ENCODE measurements around the gene BTBD16.

Gene BTBD16

DNA sequence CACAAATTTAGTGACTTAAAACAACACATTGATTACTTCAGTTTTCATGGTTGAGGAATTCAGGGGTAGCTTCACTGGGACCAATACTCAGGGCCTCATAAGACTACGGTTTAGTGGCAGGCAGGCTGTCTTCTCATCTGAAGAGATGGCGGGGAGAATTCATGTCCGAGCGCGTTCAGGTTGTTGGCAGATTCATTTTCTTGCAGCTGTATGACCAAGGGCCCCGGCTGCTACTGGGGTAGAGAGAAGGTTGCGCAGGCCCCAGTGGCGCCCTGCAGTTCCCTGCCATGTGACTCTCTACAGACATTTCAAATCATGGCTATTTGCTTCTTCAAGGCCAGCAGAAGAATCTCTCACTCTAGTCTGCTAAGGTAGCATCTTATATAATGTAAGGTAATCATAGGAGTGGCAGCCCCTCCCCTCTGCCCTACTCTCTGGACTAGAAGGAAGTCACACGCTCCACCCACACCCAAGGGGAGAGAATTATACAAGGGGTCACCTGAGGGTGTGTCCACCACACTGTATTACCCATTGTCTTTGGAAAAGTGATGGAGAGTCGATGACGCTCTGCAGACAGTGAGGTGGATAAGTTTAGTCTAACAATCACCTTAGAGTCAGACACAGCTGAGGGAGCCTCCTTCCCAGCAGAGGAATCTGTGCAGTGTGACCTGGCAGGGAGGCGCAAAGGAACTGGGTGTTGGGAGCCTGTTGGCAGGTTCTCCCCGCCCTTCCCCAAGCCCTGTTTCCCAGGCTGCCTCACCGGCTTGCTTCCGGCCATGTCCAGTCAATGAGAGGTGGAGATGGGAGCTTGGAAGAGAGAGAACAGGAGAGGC lies 67.7 kb downstream of the BTBD16 start:
- ChIA-PET CTCF (no interaction called here), POLR2A (no interaction called here)
- no peak for TF ChIP-seq ZNF384 (IDR thresholded peaks at IDR 0.05)
- no peak for TF ChIP-seq BHLHE40 (IDR thresholded peaks at IDR 0.05; ENCODE audit: borderline replicate concordance)
- TF ChIP-seq L3MBTL2 (conservative IDR thresholded peaks at IDR 0.05) = no peak
- no peak for TF ChIP-seq SP1 (IDR thresholded peaks at IDR 0.05)
- no peak for TF ChIP-seq HDGF (IDR thresholded peaks at IDR 0.05; ENCODE audit: borderline replicate concordance)
- no peak for TF ChIP-seq SUZ12 (IDR thresholded peaks at IDR 0.05)
- TF ChIP-seq ARNT (IDR thresholded peaks at IDR 0.05) = no peak
- TF ChIP-seq FOXA1 (IDR thresholded peaks at IDR 0.05) = no peak
- no peak for TF ChIP-seq LEF1 (IDR thresholded peaks at IDR 0.05; ENCODE audit: borderline replicate concordance)
- TF ChIP-seq, protein P1, sequence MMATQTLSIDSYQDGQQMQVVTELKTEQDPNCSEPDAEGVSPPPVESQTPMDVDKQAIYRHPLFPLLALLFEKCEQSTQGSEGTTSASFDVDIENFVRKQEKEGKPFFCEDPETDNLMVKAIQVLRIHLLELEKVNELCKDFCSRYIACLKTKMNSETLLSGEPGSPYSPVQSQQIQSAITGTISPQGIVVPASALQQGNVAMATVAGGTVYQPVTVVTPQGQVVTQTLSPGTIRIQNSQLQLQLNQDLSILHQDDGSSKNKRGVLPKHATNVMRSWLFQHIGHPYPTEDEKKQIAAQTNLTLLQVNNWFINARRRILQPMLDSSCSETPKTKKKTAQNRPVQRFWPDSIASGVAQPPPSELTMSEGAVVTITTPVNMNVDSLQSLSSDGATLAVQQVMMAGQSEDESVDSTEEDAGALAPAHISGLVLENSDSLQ (IDR thresholded peaks at IDR 0.05) = no peak
- no peak for TF ChIP-seq FOXM1 (IDR thresholded peaks at IDR 0.05; ENCODE audit: borderline replicate concordance)
- TF ChIP-seq ELF4 (IDR thresholded peaks at IDR 0.05) = no peak
- no peak for TF ChIP-seq TARDBP (IDR thresholded peaks at IDR 0.05)
- TF ChIP-seq CTBP1 (IDR thresholded peaks at IDR 0.05; ENCODE audit: borderline replicate concordance) = no peak
- TF ChIP-seq NFRKB (IDR thresholded peaks at IDR 0.05) = no peak
- no peak for TF ChIP-seq FOXK2 (IDR thresholded peaks at IDR 0.05)
- DNase-seq (ENCODE audit: extremely low spot score) = no peak

DNA sequence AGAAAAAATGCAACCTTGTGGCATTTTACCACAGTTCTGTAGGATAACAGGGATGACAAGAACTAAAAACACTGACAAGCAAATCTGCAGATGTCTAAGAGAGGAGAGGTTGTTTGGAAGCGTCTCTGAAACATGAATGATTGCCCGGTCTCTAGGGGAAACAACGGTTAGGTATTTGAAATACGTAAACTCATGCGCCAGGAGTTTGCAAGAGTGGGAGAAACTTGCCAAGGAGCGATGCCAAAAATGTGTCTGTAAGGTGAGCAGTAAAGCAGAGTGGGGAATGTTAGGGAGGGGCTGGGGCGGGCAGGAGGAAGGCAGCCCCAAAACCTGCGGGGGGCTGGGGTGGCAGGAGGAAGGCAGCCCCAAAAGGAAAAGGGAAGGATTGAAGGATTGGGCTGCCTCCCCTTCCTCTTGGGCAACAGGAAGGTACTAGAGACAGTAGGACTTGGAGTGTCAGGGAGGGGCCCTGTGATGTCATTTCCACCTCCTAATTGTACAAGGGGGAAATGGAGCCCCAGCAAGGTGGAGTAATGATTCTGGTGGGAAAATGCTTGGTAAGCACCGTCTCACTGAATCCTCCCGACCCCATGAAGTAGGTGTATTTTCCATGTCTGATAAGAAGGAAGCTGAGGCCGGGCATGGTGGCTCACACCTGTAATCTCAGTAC lies 70.2 kb downstream of the BTBD16 start:
- no peak for DNase-seq (ENCODE audit: extremely low spot score)
- POLR2A ChIA-PET = no interaction called here
- no peak for TF ChIP-seq BHLHE40 (IDR thresholded peaks at IDR 0.05; ENCODE audit: borderline replicate concordance)
- no peak for TF ChIP-seq SP1 (IDR thresholded peaks at IDR 0.05)
- TF ChIP-seq, protein P1 (IDR thresholded peaks at IDR 0.05) = no peak
- no peak for TF ChIP-seq ELF4 (IDR thresholded peaks at IDR 0.05)
- no peak for TF ChIP-seq NFRKB (IDR thresholded peaks at IDR 0.05)
- TF ChIP-seq HDGF (IDR thresholded peaks at IDR 0.05; ENCODE audit: borderline replicate concordance) = no peak
- TF ChIP-seq L3MBTL2 (conservative IDR thresholded peaks at IDR 0.05) = no peak
- no peak for TF ChIP-seq LEF1 (IDR thresholded peaks at IDR 0.05; ENCODE audit: borderline replicate concordance)
- TF ChIP-seq CTBP1 (IDR thresholded peaks at IDR 0.05; ENCODE audit: borderline replicate concordance) = no peak
- no peak for TF ChIP-seq FOXK2 (IDR thresholded peaks at IDR 0.05)
- no peak for TF ChIP-seq ZNF384 (IDR thresholded peaks at IDR 0.05)
- TF ChIP-seq FOXM1 (IDR thresholded peaks at IDR 0.05; ENCODE audit: borderline replicate concordance) = no peak
- TF ChIP-seq ARNT (IDR thresholded peaks at IDR 0.05) = no peak
- TF ChIP-seq SUZ12 (IDR thresholded peaks at IDR 0.05) = no peak
- TF ChIP-seq TARDBP (IDR thresholded peaks at IDR 0.05) = no peak
- TF ChIP-seq FOXA1 (IDR thresholded peaks at IDR 0.05) = no peak
- CTCF ChIA-PET = no interaction called here

DNA sequence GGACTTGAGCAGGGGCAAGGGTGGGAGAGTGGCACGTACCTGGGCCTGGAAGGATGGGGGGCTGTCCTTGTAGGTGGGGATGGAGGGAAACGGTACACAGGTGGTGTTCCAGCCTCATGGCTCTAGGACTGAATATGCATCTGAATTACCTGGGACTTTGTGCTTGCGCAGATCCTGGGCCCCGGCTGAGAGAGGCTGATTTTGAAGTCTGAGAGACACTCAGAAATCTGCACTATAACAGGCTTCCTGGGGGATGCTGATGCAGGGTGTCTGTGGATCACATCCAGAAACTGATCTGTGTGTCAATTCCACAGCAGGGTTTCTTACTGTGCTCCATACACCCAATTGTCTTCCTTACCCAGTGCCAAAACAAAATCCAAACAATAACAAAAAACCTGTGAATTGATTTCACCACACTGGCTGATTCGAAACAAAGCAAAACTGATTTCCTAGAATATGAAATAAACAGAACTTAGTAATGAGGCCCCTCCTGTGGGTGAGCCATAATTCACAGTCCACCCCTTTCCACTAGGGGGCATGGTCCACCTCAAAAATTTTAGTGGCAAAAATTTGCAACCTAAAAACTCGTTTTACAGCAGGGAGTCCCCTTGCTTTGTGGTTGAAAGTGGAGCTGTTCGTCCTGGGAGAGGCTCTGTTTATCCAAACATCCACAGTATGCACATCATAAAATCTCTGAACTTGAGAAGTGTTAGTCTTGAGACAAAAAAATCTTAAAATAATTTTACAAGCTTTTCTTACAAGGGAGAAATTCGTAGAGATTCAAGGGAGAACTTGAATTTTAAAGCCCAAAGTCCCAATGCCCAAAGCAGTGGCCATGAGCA lies 71.4 kb downstream of the BTBD16 start:
- TF ChIP-seq FOXA1 (IDR thresholded peaks at IDR 0.05) = no peak
- TF ChIP-seq SP1 (IDR thresholded peaks at IDR 0.05) = no peak
- no peak for TF ChIP-seq L3MBTL2 (conservative IDR thresholded peaks at IDR 0.05)
- no peak for TF ChIP-seq CTBP1 (IDR thresholded peaks at IDR 0.05; ENCODE audit: borderline replicate concordance)
- no peak for TF ChIP-seq LEF1 (IDR thresholded peaks at IDR 0.05; ENCODE audit: borderline replicate concordance)
- no peak for TF ChIP-seq SUZ12 (IDR thresholded peaks at IDR 0.05)
- no peak for TF ChIP-seq FOXM1 (IDR thresholded peaks at IDR 0.05; ENCODE audit: borderline replicate concordance)
- no peak for TF ChIP-seq BHLHE40 (IDR thresholded peaks at IDR 0.05; ENCODE audit: borderline replicate concordance)
- TF ChIP-seq TARDBP (IDR thresholded peaks at IDR 0.05) = no peak
- DNase-seq (ENCODE audit: extremely low spot score) = peak; percentile 71
- CTCF ChIA-PET = interaction anchor here (0.6 to 2.0 kb wide), 10 partner anchors 10 to 223 kb away, joined by 3 to 14 read pairs (median 3); partner anchors contain the start of gene PLEKHA1
- POLR2A ChIA-PET = no interaction called here

DNA sequence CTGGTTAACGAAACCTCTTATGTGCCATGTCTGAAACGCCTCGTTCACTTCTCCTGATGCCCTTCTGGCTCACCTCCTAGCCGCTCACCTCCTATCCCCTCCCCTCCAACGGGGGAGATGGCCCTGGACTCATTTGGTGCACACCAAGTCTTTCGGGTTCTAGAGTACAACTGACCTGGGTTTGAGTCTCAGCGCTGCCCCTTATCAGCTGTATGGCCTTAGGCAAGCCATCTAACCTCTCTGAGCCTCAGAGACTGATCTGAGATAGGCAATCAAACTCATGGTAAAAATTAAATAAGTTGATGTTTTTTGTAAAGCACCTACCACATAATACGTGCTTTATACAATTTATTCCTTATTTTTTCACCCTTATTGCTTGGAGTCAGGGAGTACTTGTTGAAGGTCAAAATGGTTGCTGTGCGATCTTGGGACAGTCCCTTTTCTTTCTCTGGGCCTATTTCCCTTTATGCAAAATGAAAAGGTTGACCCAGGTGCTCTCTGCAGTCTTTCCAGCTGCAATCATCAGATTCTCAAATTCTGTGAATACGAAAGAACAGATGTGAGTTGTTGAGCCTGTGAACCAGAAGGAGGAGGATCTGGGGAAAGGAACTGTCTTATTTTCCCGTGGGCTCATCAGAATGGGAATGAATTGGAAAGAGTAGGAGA lies 72.2 kb downstream of the BTBD16 start:
- DNase-seq (ENCODE audit: extremely low spot score) = no peak
- TF ChIP-seq HDGF (IDR thresholded peaks at IDR 0.05; ENCODE audit: borderline replicate concordance) (no peak), BHLHE40 (IDR thresholded peaks at IDR 0.05; ENCODE audit: borderline replicate concordance) (no peak), SUZ12 (IDR thresholded peaks at IDR 0.05) (no peak), L3MBTL2 (conservative IDR thresholded peaks at IDR 0.05) (no peak), LEF1 (IDR thresholded peaks at IDR 0.05; ENCODE audit: borderline replicate concordance) (no peak), ELF4 (IDR thresholded peaks at IDR 0.05) (no peak), FOXM1 (IDR thresholded peaks at IDR 0.05; ENCODE audit: borderline replicate concordance) (no peak), SP1 (IDR thresholded peaks at IDR 0.05) (no peak), TARDBP (IDR thresholded peaks at IDR 0.05) (no peak), CTBP1 (IDR thresholded peaks at IDR 0.05; ENCODE audit: borderline replicate concordance) (no peak), NFRKB (IDR thresholded peaks at IDR 0.05) (no peak), FOXK2 (IDR thresholded peaks at IDR 0.05) (no peak), ARNT (IDR thresholded peaks at IDR 0.05) (no peak), ZNF384 (IDR thresholded peaks at IDR 0.05) (no peak)
- TF ChIP-seq, protein P1 (IDR thresholded peaks at IDR 0.05) = no peak
- CTCF ChIA-PET = interaction anchor here (0.6 to 2.0 kb wide), 11 partner anchors 9 to 222 kb away, joined by 3 to 14 read pairs (median 3); partner anchors contain the start of gene PLEKHA1
- POLR2A ChIA-PET = interaction anchor here (1.0 kb wide), 1 partner anchor 31 kb away, joined by 3 read pairs; no protein-coding TSS in a partner anchor

Data from HEK293T (cell line).